GM12878 (cell line): ENCODE data around the gene TRAF2. TPM values are rescaled to one million over a fixed set of nuclear protein-coding genes. Genes with fewer than 3 reads are reported as not detected.
A peak's percentile ranks its signal among the peaks of the same experiment; 100 is the strongest.

ENCODE experiments used
- ATAC-seq: fragments of 200-7000 bp; cut with Tn5 transposase; 3 replicates; pipeline ENCODE4 v1.9.1; 2020; ENCODE audit warnings: mild to moderate bottlenecking, moderate library complexity
- BruUV-seq: library from RNA; stranded (reverse); fragments of 400-500 nt; replicated peaks from 2 replicates; lab custom pipeline; 2021; lab: Mats Ljungman, UMichigan
- CTCF ChIA-PET: fragments of 300-600 bp; sonication (Branson Sonifier 250); formaldehyde crosslinking; extraction: SDS; loops from one replicate; lab custom pipeline; 2021; ENCODE audit warnings: inconsistent platforms; lab: Yijun Ruan, JAX
- POLR2A ChIA-PET: fragments of 350-600 bp; formaldehyde crosslinking; extraction: SDS; loops from one replicate; lab custom pipeline; 2021; ENCODE audit warnings: inconsistent platforms; lab: Charles Lee
- RAD21 ChIA-PET: fragments of 300-600 bp; sonication (Branson Sonifier 250); formaldehyde crosslinking; loops from one replicate; lab custom pipeline; 2023; ENCODE audit warnings: antibody characterized with exemption; ENCODE audit not compliant: unreplicated experiment; lab: Charles Lee
- SMC1A ChIA-PET: fragments of 300-600 bp; sonication (Branson Sonifier 250); formaldehyde crosslinking; loops from one replicate; lab custom pipeline; 2023; ENCODE audit not compliant: unreplicated experiment, uncharacterized antibody; lab: Charles Lee
- DNase-seq: peaks from one replicate; pipeline ENCODE4 v3.0.0-alpha.2; 2011; ENCODE audit warnings: low read depth, low spot score
- FAIRE-seq: peaks from 3 replicates; lab custom pipeline; 2011; peaks lifted over from hg19 to GRCh38; lab: Jason Lieb, UNC
- H2AFZ ChIP-seq: 2 replicates; pipeline ENCODE4 v1.6.0; 2011; ENCODE audit warnings: low read depth, low read length, control low read depth; ENCODE audit not compliant: control insufficient read depth
- H3K27ac ChIP-seq: 2 replicates; pipeline ENCODE4 v1.5.1; 2011; ENCODE audit warnings: control low read depth; ENCODE audit not compliant: control insufficient read depth, insufficient read depth
- H3K27me3 ChIP-seq, 2 experiments: replicated peaks in 1 of 2; 2 replicates each; pipeline versions ENCODE4 v1.6.0 to v1.6.1; 2011; ENCODE audit warnings: low read length in 1 of 2; ENCODE audit not compliant: control insufficient read depth in 2 of 2, insufficient read depth in 2 of 2
- H3K36me3 ChIP-seq, 2 experiments: 2 replicates each; pipeline ENCODE4 v1.5.1; 2011; ENCODE audit warnings: low read length in 1 of 2; ENCODE audit not compliant: control insufficient read depth in 2 of 2, insufficient read depth in 2 of 2
- H3K4me1 ChIP-seq: 2 replicates; pipeline ENCODE4 v1.6.1; 2011; ENCODE audit warnings: mild to moderate bottlenecking, low read length, moderate library complexity, mixed read lengths; ENCODE audit not compliant: control insufficient read depth, insufficient read depth
- H3K4me2 ChIP-seq: 2 replicates; pipeline ENCODE4 v1.6.0; 2011; ENCODE audit warnings: control low read depth; ENCODE audit not compliant: control insufficient read depth, insufficient read depth
- H3K4me3 ChIP-seq: fragments of 200-600 bp; sonication (generic); 2 replicates; pipeline ENCODE4 v1.5.1; 2016
- H3K79me2 ChIP-seq: 2 replicates; pipeline ENCODE4 v1.6.0; 2011; ENCODE audit warnings: low read length; ENCODE audit not compliant: control insufficient read depth, insufficient read depth
- H3K9ac ChIP-seq: 2 replicates; pipeline ENCODE4 v1.8.0; 2011; ENCODE audit warnings: low read length, control low read depth, mixed read lengths; ENCODE audit not compliant: control insufficient read depth, insufficient read depth
- H3K9me3 ChIP-seq: replicated peaks from 3 replicates; pipeline ENCODE4 v1.5.1; 2011; ENCODE audit warnings: mild to moderate bottlenecking, low read length; ENCODE audit not compliant: control insufficient read depth, insufficient read depth
- H4K20me1 ChIP-seq: 2 replicates; pipeline ENCODE4 v1.6.0; 2011; ENCODE audit not compliant: control insufficient read depth, insufficient read depth
- BMI1 ChIP-seq: fragments of 450-650 bp; IDR thresholded peaks from 2 replicates; pipeline ENCODE4 v1.6.1; 2016; ENCODE audit warnings: mild to moderate bottlenecking, moderate library complexity, borderline replicate concordance
- CHD2 ChIP-seq: IDR thresholded peaks from 2 replicates; pipeline ENCODE4 v1.6.1; 2011; ENCODE audit warnings: low read depth, low read length, improper control_type of control experiment, borderline replicate concordance
- CREB1 ChIP-seq: IDR thresholded peaks from 2 replicates; pipeline ENCODE4 v1.6.1; 2012; ENCODE audit warnings: low read depth, mild to moderate bottlenecking, inconsistent platforms
- CTCF ChIP-seq, 3 experiments: IDR thresholded peaks in 2 of 3; conservative IDR thresholded peaks in 1 of 3; 2 replicates each; pipeline ENCODE4 v1.5.1; 2011; ENCODE audit warnings: low read depth in 3 of 3, low read length in 3 of 3, mild to moderate bottlenecking in 3 of 3, control low read depth in 2 of 3, moderate library complexity in 2 of 3, inconsistent platforms in 1 of 3, mixed read lengths in 1 of 3; ENCODE audit not compliant: control insufficient read depth in 2 of 3, insufficient read depth in 1 of 3; ENCODE audit errors: extremely low read depth in 1 of 3
- EZH2 ChIP-seq: IDR thresholded peaks from 2 replicates; pipeline ENCODE4 v1.6.1; 2012; ENCODE audit warnings: low read depth, mild to moderate bottlenecking, control low read depth, inconsistent platforms, low read length, borderline replicate concordance; ENCODE audit not compliant: control insufficient read depth
- GABPA ChIP-seq: IDR thresholded peaks from 2 replicates; pipeline ENCODE4 v1.6.1; 2014; ENCODE audit warnings: antibody characterized with exemption, low read depth, mild to moderate bottlenecking, inconsistent platforms
- HDGF ChIP-seq: fragments of 450-650 bp; IDR thresholded peaks from 2 replicates; pipeline ENCODE4 v1.6.1; 2016; ENCODE audit warnings: antibody characterized with exemption
- POLR2A ChIP-seq: IDR thresholded peaks from 2 replicates; pipeline ENCODE4 v1.6.1; 2011; ENCODE audit warnings: low read depth, mild to moderate bottlenecking, low read length
- SUZ12 ChIP-seq: fragments of 200-600 bp; sonication (generic); IDR thresholded peaks from one replicate; pipeline ENCODE4 v1.6.1; 2018; ENCODE audit warnings: antibody characterized with exemption, mild to moderate bottlenecking; ENCODE audit not compliant: unreplicated experiment
- WRNIP1 ChIP-seq: IDR thresholded peaks from 2 replicates; pipeline ENCODE4 v1.6.1; 2011; ENCODE audit warnings: low read depth, low read length, improper control_type of control experiment, borderline replicate concordance
- ZNF217 ChIP-seq: fragments of 450-650 bp; IDR thresholded peaks from 2 replicates; pipeline ENCODE4 v1.6.1; 2017; ENCODE audit warnings: antibody characterized with exemption, mild to moderate bottlenecking
- WGBS: methylation state at CpG from one replicate; pipeline ENCODE4 v1.1.6; 2016; ENCODE audit warnings: low lambda C conversion rate; ENCODE audit not compliant: insufficient replicate concordance, insufficient coverage; ENCODE audit errors: missing lambda C conversion rate; 5-methylcytosine and 5-hydroxymethylcytosine counted together
- in situ Hi-C: fragments of 300-500 bp; cut with MboI; formaldehyde crosslinking; loops from 9 replicates; pipeline ENCODE4 v1.14.3; 2018; ENCODE audit warnings: mixed read lengths
- intact Hi-C: fragments of 100-400 bp; cut with micrococcal nuclease; formaldehyde crosslinking; loops from one replicate; pipeline ENCODE4 v1.14.2; 2022; ENCODE audit not compliant: unreplicated experiment
- polyA plus RNA-seq, 11 experiments: library from polyadenylated mRNA; depleted of rRNA in 4 of 11; unstranded in 6 of 11; stranded (reverse) in 5 of 11; fragments of >200 nt; fragmentation: Nextera tagmentation in 4 of 11; fragmentation: Illumina TruSeq in 1 of 11; extraction: Ambion mirVana in 4 of 11; extraction: Trizol in 1 of 11; gene quantifications; 1 replicate in 1 of 11; 2 replicates in 10 of 11; pipeline versions ENCODE4 v1.2.1 to v1.2.3, GENCODE V29; 2011 to 2016; ENCODE audit warnings: inconsistent platforms in 2 of 11, missing spikeins in 2 of 11, low read depth in 1 of 11
- total RNA-seq, 4 experiments: library from RNA; depleted of rRNA in 3 of 4; stranded (reverse); fragments of >200 nt in 3 of 4; fragmentation: Illumina TruSeq in 1 of 4; extraction: Trizol in 1 of 4; gene quantifications; 2 replicates each; pipeline versions ENCODE4 v1.2.1 to v1.2.3, GENCODE V29; 2013 to 2021
- TF ChIP-seq, protein P1 (sequence below): fragments of 450-650 bp; conservative IDR thresholded peaks from 2 replicates; pipeline ENCODE4 v1.6.1; 2017; ENCODE audit warnings: mild to moderate bottlenecking, moderate library complexity
- TF ChIP-seq, protein P2 (sequence below): IDR thresholded peaks from 2 replicates; pipeline ENCODE4 v1.6.1; 2011; ENCODE audit warnings: borderline replicate concordance, low read depth, mild to moderate bottlenecking, moderate library complexity, mixed read lengths, low read length; ENCODE audit not compliant: insufficient read depth; ENCODE audit errors: extremely low read length

Gene TRAF2
- total and polyA plus RNA-seq, 10 of the 15 experiments (the other 5 are each of a cell fraction or from before 2014, with no cell fraction given) = 0.34 to 39.5 (median 18.7) TPM

DNA sequence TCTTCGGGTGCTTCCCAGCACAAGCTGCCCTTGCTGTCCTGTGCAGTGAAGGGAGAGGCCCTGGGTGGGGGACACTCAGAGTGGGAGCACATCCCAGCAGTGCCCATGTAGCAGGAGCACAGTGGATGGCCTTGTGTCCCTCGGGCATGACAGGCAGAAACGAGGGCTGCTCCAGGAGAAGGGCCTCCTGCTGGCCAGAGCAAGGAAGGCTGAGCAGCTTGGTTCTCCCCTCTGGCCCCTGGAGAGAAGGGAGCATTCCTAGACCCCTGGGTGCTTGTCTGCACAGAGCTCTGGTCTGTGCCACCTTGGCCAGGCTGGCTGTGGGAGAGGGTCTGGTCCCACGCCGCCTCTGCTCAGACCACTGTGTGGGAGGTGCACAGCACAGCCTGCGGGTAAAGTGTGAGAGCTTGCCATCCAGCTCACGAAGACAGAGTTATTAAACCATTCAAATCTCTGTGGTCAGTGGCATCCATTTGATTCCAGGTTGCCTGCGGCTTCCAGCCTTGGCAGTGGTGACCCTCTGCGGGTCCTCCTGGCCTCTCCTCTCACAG, 39.9 kb downstream of the TRAF2 start:
- no peak for DNase-seq
- peaks cover 23 to 25% of the 10 kb centered on the region in 2 experiments for H3K36me3 ChIP-seq
- H4K20me1 ChIP-seq = no peaks in the 10 kb centered on the region
- no peak overlapping the region for H3K4me2 ChIP-seq
- in situ Hi-C loops (no loop called here), intact Hi-C loops (no loop called here)
- H3K9ac ChIP-seq = no peak overlapping the region
- peak; percentile 48 for ATAC-seq
- H3K4me3 ChIP-seq = no peak overlapping the region
- H3K27ac ChIP-seq = no peak overlapping the region
- CTCF ChIA-PET = interaction anchor here (0.7 kb wide), 1 partner anchor 84 kb away, joined by 3 read pairs; the partner anchor contains the start of gene AJM1
- no peak for FAIRE-seq
- no peak overlapping the region for H2AFZ ChIP-seq
- H3K9me3 ChIP-seq = no peaks in the 10 kb centered on the region
- no peaks in the 10 kb centered on the region for H3K27me3 ChIP-seq
- SMC1A ChIA-PET = no interaction called here
- TF ChIP-seq CTCF (IDR thresholded peaks at IDR 0.05 in 2 of 3, conservative IDR thresholded peaks at IDR 0.05 in 1 of 3; ENCODE audit: control insufficient read depth in 2 of 3, extremely low read depth in 1 of 3, insufficient read depth in 1 of 3, low read depth in 3 of 3, low read length in 3 of 3) = peak in 2 of 3 experiments; percentile 3 to 7; a peak in 2 of 6 replicates
- TF ChIP-seq ZNF217 = no peak
- no peaks in the 10 kb centered on the region for H3K4me1 ChIP-seq
- H3K79me2 ChIP-seq = no peaks in the 10 kb centered on the region
- WGBS = 85% methylated on average over 9 of the region's 9 CpGs
- no TSS peak for BruUV-seq
- RAD21 ChIA-PET = no interaction called here
- POLR2A ChIA-PET = no interaction called here

- POLR2A ChIA-PET = no interaction called here
- no peak for FAIRE-seq
- intact Hi-C loops = no loop called here
- TF ChIP-seq, protein P1, sequence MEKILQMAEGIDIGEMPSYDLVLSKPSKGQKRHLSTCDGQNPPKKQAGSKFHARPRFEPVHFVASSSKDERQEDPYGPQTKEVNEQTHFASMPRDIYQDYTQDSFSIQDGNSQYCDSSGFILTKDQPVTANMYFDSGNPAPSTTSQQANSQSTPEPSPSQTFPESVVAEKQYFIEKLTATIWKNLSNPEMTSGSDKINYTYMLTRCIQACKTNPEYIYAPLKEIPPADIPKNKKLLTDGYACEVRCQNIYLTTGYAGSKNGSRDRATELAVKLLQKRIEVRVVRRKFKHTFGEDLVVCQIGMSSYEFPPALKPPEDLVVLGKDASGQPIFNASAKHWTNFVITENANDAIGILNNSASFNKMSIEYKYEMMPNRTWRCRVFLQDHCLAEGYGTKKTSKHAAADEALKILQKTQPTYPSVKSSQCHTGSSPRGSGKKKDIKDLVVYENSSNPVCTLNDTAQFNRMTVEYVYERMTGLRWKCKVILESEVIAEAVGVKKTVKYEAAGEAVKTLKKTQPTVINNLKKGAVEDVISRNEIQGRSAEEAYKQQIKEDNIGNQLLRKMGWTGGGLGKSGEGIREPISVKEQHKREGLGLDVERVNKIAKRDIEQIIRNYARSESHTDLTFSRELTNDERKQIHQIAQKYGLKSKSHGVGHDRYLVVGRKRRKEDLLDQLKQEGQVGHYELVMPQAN = no peak
- TF ChIP-seq BMI1 = no peak
- no peak for TF ChIP-seq GABPA
- no peak for TF ChIP-seq HDGF
- no peak for TF ChIP-seq CHD2
- no peak for TF ChIP-seq EZH2
- TF ChIP-seq, protein P2, sequence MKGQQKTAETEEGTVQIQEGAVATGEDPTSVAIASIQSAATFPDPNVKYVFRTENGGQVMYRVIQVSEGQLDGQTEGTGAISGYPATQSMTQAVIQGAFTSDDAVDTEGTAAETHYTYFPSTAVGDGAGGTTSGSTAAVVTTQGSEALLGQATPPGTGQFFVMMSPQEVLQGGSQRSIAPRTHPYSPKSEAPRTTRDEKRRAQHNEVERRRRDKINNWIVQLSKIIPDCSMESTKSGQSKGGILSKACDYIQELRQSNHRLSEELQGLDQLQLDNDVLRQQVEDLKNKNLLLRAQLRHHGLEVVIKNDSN = no peak
- TF ChIP-seq SUZ12 = no peak
- no peak for TF ChIP-seq POLR2A
- no peak for TF ChIP-seq CREB1
- no peak for TF ChIP-seq WRNIP1
These were observed 40.4 kb downstream of the TRAF2 start for GRCh38 chr9:136926749-136927148.

More at GRCh38 chr9:136926749-136927148, 40.4 kb downstream of the TRAF2 start:
- ChIA-PET SMC1A (no interaction called here), CTCF (interaction anchor here (0.7 to 0.9 kb wide), 2 partner anchors 10 to 85 kb away, joined by 3 read pairs; partner anchors contain the start of gene AJM1), RAD21 (no interaction called here)
- DNase-seq (no peak), ATAC-seq (no peak)
- Histone ChIP-seq H4K20me1 (no peaks in the 10 kb centered on the region), H2AFZ (no peak overlapping the region), H3K4me2 (no peak overlapping the region), H3K9ac (no peak overlapping the region), H3K4me3 (no peak overlapping the region), H3K27ac (no peak overlapping the region), H3K79me2 (no peaks in the 10 kb centered on the region), H3K4me1 (no peaks in the 10 kb centered on the region), H3K9me3 (no peaks in the 10 kb centered on the region), H3K36me3 (peaks cover 21 to 23% of the 10 kb centered on the region in 2 experiments), H3K27me3 (no peaks in the 10 kb centered on the region)
- 99% methylated on average over 13 of the region's 13 CpGs for WGBS
- in situ Hi-C loops = no loop called here
- no TSS peak for BruUV-seq
